ENCODE data around the gene PTPRM.

GRCh38 chr18:7601246-7601615, 34.1 kb downstream of the PTPRM start:
- no peak for TF ChIP-seq CREB5 (CRISPR knock-in tag; IDR thresholded peaks at IDR 0.05; ENCODE audit: low read depth)
- TF ChIP-seq CSRNP3 (CRISPR knock-in tag; IDR thresholded peaks at IDR 0.05) = no peak
- TF ChIP-seq ZFP3 (CRISPR knock-in tag; IDR thresholded peaks at IDR 0.05) = no peak
- TF ChIP-seq PATZ1 (CRISPR knock-in tag; IDR thresholded peaks at IDR 0.05; ENCODE audit: borderline replicate concordance) = no peak
- TF ChIP-seq SNAI2 (CRISPR knock-in tag; IDR thresholded peaks at IDR 0.05) = no peak
- TF ChIP-seq ESRRG (CRISPR knock-in tag; IDR thresholded peaks at IDR 0.05) = no peak
- no peak for TF ChIP-seq POU6F1 (CRISPR knock-in tag; IDR thresholded peaks at IDR 0.05; ENCODE audit: borderline replicate concordance, low read depth)
- TF ChIP-seq ZNF8 (CRISPR knock-in tag; IDR thresholded peaks at IDR 0.05) = no peak
- no peak for TF ChIP-seq RARB (CRISPR knock-in tag; IDR thresholded peaks at IDR 0.05)
- TF ChIP-seq ZNF565 (CRISPR knock-in tag; conservative IDR thresholded peaks at IDR 0.05; ENCODE audit: low read depth) = no peak
- TF ChIP-seq TSHZ2 (CRISPR knock-in tag; IDR thresholded peaks at IDR 0.05) = no peak
- no peak for TF ChIP-seq PPARA (CRISPR knock-in tag; IDR thresholded peaks at IDR 0.05; ENCODE audit: borderline replicate concordance)
- TF ChIP-seq ARNTL (CRISPR knock-in tag; IDR thresholded peaks at IDR 0.05; ENCODE audit: borderline replicate concordance, low read depth) = no peak
- no peak for TF ChIP-seq ZFP30 (CRISPR knock-in tag; IDR thresholded peaks at IDR 0.05)

All from SK-N-SH treated with all-trans-retinoic acid at 6 μM for 48 hours (cell line).